ENCODE results near the gene ADRA2B.

DNA sequence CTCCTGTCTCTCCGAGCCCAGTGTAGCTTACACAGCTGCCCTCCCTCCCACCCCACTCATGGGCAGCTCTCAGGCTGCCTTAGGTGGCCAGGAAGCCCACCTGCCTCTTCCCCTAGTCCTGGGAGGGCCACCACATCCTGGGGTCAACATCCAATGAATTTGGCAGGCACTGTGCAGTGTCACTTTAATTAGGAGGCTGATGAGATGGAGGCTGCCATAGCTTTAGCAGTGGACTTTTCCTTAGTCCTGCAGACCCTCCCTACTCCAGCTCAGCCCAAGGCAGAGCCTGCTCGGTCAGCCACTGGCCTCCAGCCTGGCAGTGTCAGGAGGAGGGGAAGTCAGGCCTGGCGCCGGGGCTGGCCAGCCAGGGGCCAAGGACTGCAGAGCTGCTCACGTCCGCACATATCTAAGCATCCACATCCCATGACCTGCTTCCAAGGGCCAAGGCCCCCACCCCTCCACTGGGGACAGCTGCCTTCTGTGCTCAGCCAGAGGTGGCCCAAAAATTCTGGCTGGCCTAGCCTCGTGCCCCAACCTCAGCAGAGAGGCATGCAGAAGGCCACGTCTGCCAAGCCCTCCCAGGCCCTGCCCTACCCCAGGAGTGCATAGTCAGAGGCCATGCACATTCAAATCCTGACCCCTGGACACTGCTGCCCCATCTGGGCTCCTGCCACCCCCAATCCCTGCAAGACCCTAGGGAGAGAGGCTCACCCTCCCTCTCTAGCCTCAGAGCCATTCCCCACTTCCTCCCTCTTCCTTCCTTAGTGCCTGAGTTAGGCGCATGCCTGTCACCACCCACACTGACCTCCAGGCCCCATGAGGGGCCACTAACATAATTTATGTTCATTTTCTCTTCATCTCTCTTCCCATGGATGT, 33.1 kb downstream of the ADRA2B start:
- TF ChIP-seq, protein P1, sequence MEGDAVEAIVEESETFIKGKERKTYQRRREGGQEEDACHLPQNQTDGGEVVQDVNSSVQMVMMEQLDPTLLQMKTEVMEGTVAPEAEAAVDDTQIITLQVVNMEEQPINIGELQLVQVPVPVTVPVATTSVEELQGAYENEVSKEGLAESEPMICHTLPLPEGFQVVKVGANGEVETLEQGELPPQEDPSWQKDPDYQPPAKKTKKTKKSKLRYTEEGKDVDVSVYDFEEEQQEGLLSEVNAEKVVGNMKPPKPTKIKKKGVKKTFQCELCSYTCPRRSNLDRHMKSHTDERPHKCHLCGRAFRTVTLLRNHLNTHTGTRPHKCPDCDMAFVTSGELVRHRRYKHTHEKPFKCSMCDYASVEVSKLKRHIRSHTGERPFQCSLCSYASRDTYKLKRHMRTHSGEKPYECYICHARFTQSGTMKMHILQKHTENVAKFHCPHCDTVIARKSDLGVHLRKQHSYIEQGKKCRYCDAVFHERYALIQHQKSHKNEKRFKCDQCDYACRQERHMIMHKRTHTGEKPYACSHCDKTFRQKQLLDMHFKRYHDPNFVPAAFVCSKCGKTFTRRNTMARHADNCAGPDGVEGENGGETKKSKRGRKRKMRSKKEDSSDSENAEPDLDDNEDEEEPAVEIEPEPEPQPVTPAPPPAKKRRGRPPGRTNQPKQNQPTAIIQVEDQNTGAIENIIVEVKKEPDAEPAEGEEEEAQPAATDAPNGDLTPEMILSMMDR (IDR thresholded peaks at IDR 0.05) = no peak
- TF ChIP-seq POLR2A (IDR thresholded peaks at IDR 0.05; ENCODE audit: low read depth) (no peak), POLR2AphosphoS5 (IDR thresholded peaks at IDR 0.05) (no peak), EP300 (IDR thresholded peaks at IDR 0.05) (no peak)

All from esophagus muscularis mucosa (tissue), 4 donors.